COLO668 (cell line): Measurements from ENCODE around the gene MAP2K5.

ENCODE experiments used
- DNase-seq: peaks from one replicate; lab custom pipeline; 2025; ENCODE audit not compliant: unreplicated experiment; lab: John Stamatoyannopoulos, UW

Gene MAP2K5

GRCh38 chr15:67556976-67557570 is 14.6 kb downstream of the MAP2K5 start:
- DNase-seq, result no peak

GRCh38 chr15:67558502-67558901 is 16.0 kb downstream of the MAP2K5 start:
- DNase-seq, result no peak

GRCh38 chr15:67559158-67559557 is 16.7 kb downstream of the MAP2K5 start:
- DNase-seq, result no peak

- DNase-seq, result no peak
These were observed 17.1 kb downstream of the MAP2K5 start for GRCh38 chr15:67559576-67559975.

- DNase-seq, result no peak
These were observed 17.8 kb downstream of the MAP2K5 start for GRCh38 chr15:67560320-67560719.

GRCh38 chr15:67563092-67563491 is 20.6 kb downstream of the MAP2K5 start:
- no peak for DNase-seq

- DNase-seq, result no peak
These were observed 21.8 kb downstream of the MAP2K5 start for GRCh38 chr15:67564021-67564967.

- DNase-seq, result no peak
These were observed 22.5 kb downstream of the MAP2K5 start for GRCh38 chr15:67564968-67565345.

GRCh38 chr15:67569668-67570067 is 27.2 kb downstream of the MAP2K5 start:
- DNase-seq, result no peak

- no peak for DNase-seq
These were observed 28.6 kb downstream of the MAP2K5 start for GRCh38 chr15:67570875-67571647.

GRCh38 chr15:67571648-67572415 is 29.3 kb downstream of the MAP2K5 start:
- no peak for DNase-seq

GRCh38 chr15:67573194-67573593 is 30.7 kb downstream of the MAP2K5 start:
- no peak for DNase-seq

GRCh38 chr15:67575039-67575502 is 32.6 kb downstream of the MAP2K5 start:
- DNase-seq, result no peak

GRCh38 chr15:67578020-67578600 is 35.6 kb downstream of the MAP2K5 start:
- DNase-seq, result no peak

- DNase-seq, result no peak
These were observed 36.7 kb downstream of the MAP2K5 start for GRCh38 chr15:67579164-67579563.

GRCh38 chr15:67579967-67580366 is 37.5 kb downstream of the MAP2K5 start:
- DNase-seq, result no peak

- DNase-seq, result no peak
These were observed 41.7 kb downstream of the MAP2K5 start for GRCh38 chr15:67584157-67584556.

GRCh38 chr15:67585681-67586080 is 43.2 kb downstream of the MAP2K5 start:
- DNase-seq, result no peak

GRCh38 chr15:67587331-67587730 is 44.8 kb downstream of the MAP2K5 start:
- DNase-seq, result no peak

- DNase-seq, result no peak
These were observed 45.3 kb downstream of the MAP2K5 start for GRCh38 chr15:67587754-67588153.
